ENCODE results near the gene PLEKHA6. TPM values are rescaled to one million over a fixed set of nuclear protein-coding genes. Genes with fewer than 3 reads are reported as not detected.

PLEKHA6 gene
- total and polyA plus RNA-seq, 2 experiments from 2014 or later = 2.8 to 6.2 TPM

GRCh38 chr1:204382714-204383083, 23.0 kb upstream of the PLEKHA6 start (continued):
- TF ChIP-seq EZH2 (IDR thresholded peaks at IDR 0.05; ENCODE audit: low read depth, unreplicated experiment) (no peak), NANOG (IDR thresholded peaks at IDR 0.05; ENCODE audit: borderline replicate concordance) (no peak), ZNF462 (CRISPR knock-in tag; IDR thresholded peaks at IDR 0.05) (no peak)

- DNase-seq (ENCODE audit: low spot score) (no peak), ATAC-seq (no peak)
- Histone ChIP-seq H3F3A (replicated peaks; ENCODE audit: low read depth) (0 out of 2 replicates have a peak, but pooled peaks cover 4% of the 10 kb centered on the region), H3K4me3 (no peak overlapping the region), H3K36me3 (ENCODE audit: insufficient read depth) (no peaks in the 10 kb centered on the region; the same call in 1 of the 2 replicates), H3K4me2 (no peak overlapping the region), H3K27ac (ENCODE audit: low read depth) (no peak overlapping the region), H3K9me2 (ENCODE audit: insufficient read depth) (no peaks in the 10 kb centered on the region), H3K4me1 (ENCODE audit: insufficient read depth) (0 out of 2 replicates have a peak, but pooled peaks cover 10% of the 10 kb centered on the region), H4K20me1 (replicated peaks; ENCODE audit: insufficient read depth) (no peaks in the 10 kb centered on the region), H3K27me3 (ENCODE audit: insufficient read depth) (peaks cover 58% of the 10 kb centered on the region), H3K79me2 (replicated peaks; ENCODE audit: insufficient read depth) (no peaks in the 10 kb centered on the region; the same call in 1 of the 2 replicates), H2AFZ (no peak overlapping the region)
- peaks cover 10% of the 10 kb centered on the region; the same call in 2 of the 3 replicates for H3K4me1 Mint-ChIP-seq
- no peaks in the 10 kb centered on the region for H3K36me3 Mint-ChIP-seq (ENCODE audit: low read depth)
- H3K9me3 Mint-ChIP-seq = no peaks in the 10 kb centered on the region
- H3K27ac Mint-ChIP-seq = no peak overlapping the region
- H3K4me3 Mint-ChIP-seq = no peak overlapping the region
- H3K27me3 Mint-ChIP-seq (ENCODE audit: insufficient read depth, low read depth, poor library complexity) = peaks cover 20% of the 10 kb centered on the region
- no peak for TF ChIP-seq CREB1 (CRISPR knock-in tag; IDR thresholded peaks at IDR 0.05; ENCODE audit: low read depth)
- TF ChIP-seq STAT1 (IDR thresholded peaks at IDR 0.05; ENCODE audit: unreplicated experiment) = no peak
- no peak for TF ChIP-seq ZNF114 (CRISPR knock-in tag; IDR thresholded peaks at IDR 0.05)
- TF ChIP-seq JUNB (IDR thresholded peaks at IDR 0.05; ENCODE audit: unreplicated experiment) = no peak
- no peak for TF ChIP-seq ZNF462 (CRISPR knock-in tag; IDR thresholded peaks at IDR 0.05)
- no peak for TF ChIP-seq ZNF331 (CRISPR knock-in tag; IDR thresholded peaks at IDR 0.05; ENCODE audit: low read depth)
- no peak for TF ChIP-seq POLR2AphosphoS5 (IDR thresholded peaks at IDR 0.05; ENCODE audit: low read depth)
These were observed 20.6 kb upstream of the PLEKHA6 start for GRCh38 chr1:204380293-204380831.

Measured in GM23338 (cell line).